Keratinocyte (primary cell): ENCODE results near the gene LILRB5. TPM values are rescaled to one million over a fixed set of nuclear protein-coding genes. Genes with fewer than 3 reads are reported as not detected.

Experiments used
- DNase-seq: peaks from one replicate; pipeline ENCODE4 v3.0.0-alpha.2; 2011; ENCODE audit warnings: low read depth, missing footprints, low spot score
- FAIRE-seq: peaks from 2 replicates; lab custom pipeline; 2011; peaks lifted over from hg19 to GRCh38; lab: Jason Lieb, UNC
- H2AFZ ChIP-seq: 2 replicates; pipeline ENCODE4 v1.6.0; 2012; ENCODE audit warnings: low read length, control low read depth, inconsistent platforms; ENCODE audit not compliant: control insufficient read depth
- H3K27ac ChIP-seq: 2 replicates; pipeline ENCODE4 v1.5.1; 2011; ENCODE audit warnings: low read length; ENCODE audit not compliant: control insufficient read depth, insufficient read depth
- H3K27me3 ChIP-seq: 3 replicates; pipeline ENCODE4 v1.6.0; 2011; ENCODE audit warnings: low read length; ENCODE audit not compliant: control insufficient read depth, insufficient read depth; ENCODE audit errors: extremely low read depth
- H3K36me3 ChIP-seq, 2 experiments: 2 replicates in 1 of 2; 3 replicates in 1 of 2; pipeline ENCODE4 v1.5.1; 2011; ENCODE audit warnings: low read length in 2 of 2, mild to moderate bottlenecking in 1 of 2; ENCODE audit not compliant: control insufficient read depth in 2 of 2, insufficient read depth in 2 of 2; ENCODE audit errors: extremely low read depth in 1 of 2
- H3K4me1 ChIP-seq: 3 replicates; pipeline ENCODE4 v1.5.1; 2011; ENCODE audit warnings: low read length; ENCODE audit not compliant: control insufficient read depth, insufficient read depth; ENCODE audit errors: extremely low read depth
- H3K4me2 ChIP-seq: 3 replicates; pipeline ENCODE4 v1.6.0; 2011; ENCODE audit warnings: low read depth, low read length; ENCODE audit not compliant: control insufficient read depth, insufficient read depth; ENCODE audit errors: extremely low read depth
- H3K4me3 ChIP-seq, 3 experiments: fragments of 200-600 bp in 1 of 3; sonication (generic) in 1 of 3; 2 replicates in 2 of 3; 3 replicates in 1 of 3; pipeline ENCODE4 v1.5.1; 2011 to 2016; ENCODE audit warnings: low read length in 3 of 3, mild to moderate bottlenecking in 3 of 3, control low read depth in 2 of 3, inconsistent platforms in 1 of 3, low read depth in 1 of 3, mixed read lengths in 1 of 3, mixed run types in 1 of 3, moderate library complexity in 1 of 3; ENCODE audit not compliant: control insufficient read depth in 2 of 3, insufficient read depth in 2 of 3; ENCODE audit errors: extremely low read depth in 1 of 3
- H3K79me2 ChIP-seq: 2 replicates; pipeline ENCODE4 v1.6.0; 2012; ENCODE audit warnings: low read length; ENCODE audit not compliant: control insufficient read depth, insufficient read depth
- H3K9ac ChIP-seq: 3 replicates; pipeline ENCODE4 v1.6.0; 2011; ENCODE audit warnings: low read length; ENCODE audit not compliant: control insufficient read depth, insufficient read depth; ENCODE audit errors: extremely low read depth
- H3K9me1 ChIP-seq: 3 replicates; pipeline ENCODE4 v1.6.0; 2011; ENCODE audit warnings: low read length; ENCODE audit not compliant: control insufficient read depth, insufficient read depth; ENCODE audit errors: extremely low read depth
- H3K9me3 ChIP-seq: 2 replicates; pipeline ENCODE4 v1.5.1; 2012; ENCODE audit warnings: low read depth, low read length; ENCODE audit not compliant: control insufficient read depth
- H4K20me1 ChIP-seq: 3 replicates; pipeline ENCODE4 v1.6.0; 2011; ENCODE audit warnings: low read length; ENCODE audit not compliant: control insufficient read depth, insufficient read depth; ENCODE audit errors: extremely low read depth
- CTCF ChIP-seq, 3 experiments: IDR thresholded peaks in 1 of 3; conservative IDR thresholded peaks in 1 of 3; optimal IDR thresholded peaks in 1 of 3; 2 replicates in 2 of 3; 3 replicates in 1 of 3; pipeline versions ENCODE3 to v1.5.1; 2011; ENCODE audit warnings: low read length in 3 of 3, mild to moderate bottlenecking in 3 of 3, moderate library complexity in 2 of 3, control low read depth in 1 of 3, inconsistent platforms in 1 of 3; ENCODE audit not compliant: insufficient read depth in 2 of 3; ENCODE audit errors: extremely low read depth in 1 of 3
- EZH2 ChIP-seq: IDR thresholded peaks from one replicate; pipeline ENCODE4 v1.6.1; 2012; ENCODE audit warnings: inconsistent platforms, mild to moderate bottlenecking, low read length, moderate library complexity
- dilution Hi-C: fragments of 300-500 bp; cut with MboI; formaldehyde crosslinking; loops from one replicate; pipeline ENCODE4 v1.7.0; 2020; ENCODE audit warnings: low sequenced_read_pairs; ENCODE audit not compliant: extremely low pct_ligation_motif_present
- polyA plus RNA-seq, 5 experiments: library from polyadenylated mRNA; depleted of rRNA in 3 of 5; stranded (reverse) in 3 of 5; stranded (forward) in 1 of 5; unstranded in 1 of 5; fragments of >200 nt; gene quantifications; 1 replicate in 1 of 5; 2 replicates in 3 of 5; 3 replicates in 1 of 5; pipeline versions ENCODE4 v1.2.1 to v1.2.3, GENCODE V29; 2011 to 2012; ENCODE audit warnings: missing spikeins in 2 of 5, low read depth in 1 of 5, low replicate concordance in 1 of 5

LILRB5 gene
- polyA plus RNA-seq, 1 donor (not counting 4 experiments of a cell fraction or from before 2014, with no cell fraction given), result not detected

GRCh38 chr19:54302257-54302656 lies 45.2 kb upstream of the LILRB5 start:
- FAIRE-seq, result no peak
- Histone ChIP-seq H3K9me3 (peaks cover 3% of the 10 kb centered on the region), H3K9ac (no peak overlapping the region), H3K4me3 (no peak overlapping the region), H3K36me3 (no peaks in the 10 kb centered on the region), H4K20me1 (no peaks in the 10 kb centered on the region), H3K79me2 (no peaks in the 10 kb centered on the region), H3K27ac (no peak overlapping the region), H3K4me1 (no peaks in the 10 kb centered on the region), H3K9me1 (no peaks in the 10 kb centered on the region), H2AFZ (no peak overlapping the region), H3K27me3 (no peaks in the 10 kb centered on the region), H3K4me2 (no peak overlapping the region)
- dilution Hi-C loops, result no loop called here
- no peak for DNase-seq
- TF ChIP-seq CTCF (optimal IDR thresholded peaks at IDR 0.05 in 1 of 3, IDR thresholded peaks at IDR 0.05 in 1 of 3, conservative IDR thresholded peaks at IDR 0.05 in 1 of 3; ENCODE audit: extremely low read depth in 1 of 3, insufficient read depth in 2 of 3, low read length in 3 of 3) (no peak), EZH2 (no peak)

GRCh38 chr19:54299515-54299914 lies 42.4 kb upstream of the LILRB5 start:
- Histone ChIP-seq H3K27ac (no peak overlapping the region), H3K4me3 (no peak overlapping the region), H3K4me2 (no peak overlapping the region), H3K9me3 (no peaks in the 10 kb centered on the region), H2AFZ (no peak overlapping the region), H3K9ac (no peak overlapping the region), H3K9me1 (no peaks in the 10 kb centered on the region), H3K27me3 (no peaks in the 10 kb centered on the region), H3K36me3 (no peaks in the 10 kb centered on the region), H3K79me2 (no peaks in the 10 kb centered on the region), H3K4me1 (no peaks in the 10 kb centered on the region), H4K20me1 (no peaks in the 10 kb centered on the region)
- DNase-seq (no peak), FAIRE-seq (no peak)
- dilution Hi-C loops, result no loop called here
- TF ChIP-seq EZH2, result no peak
- TF ChIP-seq CTCF (optimal IDR thresholded peaks at IDR 0.05 in 1 of 3, IDR thresholded peaks at IDR 0.05 in 1 of 3, conservative IDR thresholded peaks at IDR 0.05 in 1 of 3; ENCODE audit: extremely low read depth in 1 of 3, insufficient read depth in 2 of 3, low read length in 3 of 3), result no peak
